H9 (cell line): ENCODE results near the gene CDH13. TPM values are rescaled to one million over a fixed set of nuclear protein-coding genes. Genes with fewer than 3 reads are reported as not detected.

Experiments used
- DNase-seq: peaks from one replicate; pipeline ENCODE4 v3.0.0-alpha.2; 2017
- H2AFZ ChIP-seq: one replicate; pipeline ENCODE4 v1.6.1; 2013; ENCODE audit warnings: mild to moderate bottlenecking, low read length, control low read depth, moderate library complexity
- H2AK5ac ChIP-seq: 2 replicates; pipeline ENCODE4 v1.6.1; 2013; ENCODE audit warnings: low read length, control low read depth, mixed read lengths; ENCODE audit not compliant: insufficient read length
- H2BK120ac ChIP-seq: one replicate; pipeline ENCODE4 v1.6.1; 2013; ENCODE audit warnings: low read depth, mild to moderate bottlenecking, low read length, control low read depth, inconsistent platforms; ENCODE audit not compliant: poor library complexity, severe bottlenecking
- H2BK12ac ChIP-seq: 2 replicates; pipeline ENCODE4 v1.6.1; 2013; ENCODE audit warnings: low read length, control low read depth, mixed read lengths, low read depth; ENCODE audit not compliant: insufficient read length
- H2BK15ac ChIP-seq: 2 replicates; pipeline ENCODE4 v1.6.1; 2013; ENCODE audit warnings: low read depth, low read length, control low read depth
- H2BK20ac ChIP-seq: one replicate; pipeline ENCODE4 v1.6.1; 2013; ENCODE audit warnings: low read depth, mild to moderate bottlenecking, low read length, control low read depth, inconsistent platforms; ENCODE audit not compliant: poor library complexity, severe bottlenecking
- H2BK5ac ChIP-seq: 2 replicates; pipeline ENCODE4 v1.6.1; 2013; ENCODE audit warnings: low read length, control low read depth, mixed read lengths; ENCODE audit not compliant: insufficient read length
- H3K14ac ChIP-seq: 2 replicates; pipeline ENCODE4 v1.6.1; 2013; ENCODE audit warnings: low read length, control low read depth; ENCODE audit not compliant: insufficient read depth
- H3K18ac ChIP-seq: 2 replicates; pipeline ENCODE4 v1.6.1; 2013; ENCODE audit warnings: low read depth, mild to moderate bottlenecking, mixed read lengths, low read length, control low read depth; ENCODE audit not compliant: insufficient read length
- H3K23ac ChIP-seq: 2 replicates; pipeline ENCODE4 v1.6.1; 2013; ENCODE audit warnings: low read length, control low read depth, mixed read lengths, low read depth; ENCODE audit not compliant: insufficient read length
- H3K23me2 ChIP-seq: 2 replicates; pipeline ENCODE4 v1.6.1; 2013; ENCODE audit warnings: low read depth, mild to moderate bottlenecking, mixed read lengths, low read length, control low read depth; ENCODE audit not compliant: insufficient read length, poor library complexity, severe bottlenecking
- H3K27ac ChIP-seq: 2 replicates; pipeline ENCODE4 v1.5.1; 2013; ENCODE audit warnings: low read length, control low read depth, mixed read lengths, low read depth; ENCODE audit not compliant: insufficient read length
- H3K27me3 ChIP-seq: 2 replicates; pipeline ENCODE4 v1.6.1; 2013; ENCODE audit warnings: low read length, control low read depth, inconsistent platforms; ENCODE audit not compliant: insufficient read depth
- H3K4ac ChIP-seq: 2 replicates; pipeline ENCODE4 v1.6.1; 2013; ENCODE audit warnings: low read depth, mild to moderate bottlenecking, control low read depth, inconsistent platforms, low read length, moderate library complexity
- H3K4me1 ChIP-seq: 2 replicates; pipeline ENCODE4 v1.6.1; 2013; ENCODE audit warnings: low read length, control low read depth, inconsistent platforms; ENCODE audit not compliant: insufficient read depth
- H3K4me2 ChIP-seq: 2 replicates; pipeline ENCODE4 v1.6.1; 2013; ENCODE audit warnings: low read length, control low read depth, mixed read lengths; ENCODE audit not compliant: insufficient read length, insufficient read depth
- H3K56ac ChIP-seq: 2 replicates; pipeline ENCODE4 v1.6.1; 2013; ENCODE audit warnings: low read depth, mild to moderate bottlenecking, mixed read lengths, low read length, control low read depth; ENCODE audit not compliant: insufficient read length
- H3K79me1 ChIP-seq: 2 replicates; pipeline ENCODE4 v1.6.1; 2013; ENCODE audit warnings: low read depth, mild to moderate bottlenecking, moderate library complexity, low read length, control low read depth, inconsistent platforms; ENCODE audit not compliant: insufficient read depth, poor library complexity, severe bottlenecking
- H3K79me2 ChIP-seq: 2 replicates; pipeline ENCODE4 v1.6.1; 2013; ENCODE audit warnings: low read length, control low read depth, inconsistent platforms; ENCODE audit not compliant: insufficient read depth
- H3K9ac ChIP-seq: 2 replicates; pipeline ENCODE4 v1.6.1; 2013; ENCODE audit warnings: low read length, control low read depth, mixed read lengths; ENCODE audit not compliant: insufficient read length; ENCODE audit errors: extremely low read depth
- H3K9me3 ChIP-seq: one replicate; pipeline ENCODE4 v1.6.1; 2013; ENCODE audit warnings: low read depth, low read length, inconsistent platforms; ENCODE audit not compliant: control insufficient read depth
- H3T11ph ChIP-seq: one replicate; pipeline ENCODE4 v1.6.1; 2013; ENCODE audit warnings: mild to moderate bottlenecking, low read length, control low read depth, inconsistent platforms
- H4K20me1 ChIP-seq: one replicate; pipeline ENCODE4 v1.6.1; 2013; ENCODE audit not compliant: control insufficient read depth, insufficient read length, insufficient read depth
- H4K5ac ChIP-seq: 2 replicates; pipeline ENCODE4 v1.6.1; 2013; ENCODE audit warnings: low read depth, mild to moderate bottlenecking, mixed read lengths, low read length, control low read depth; ENCODE audit not compliant: insufficient read length
- H4K8ac ChIP-seq: replicated peaks from 2 replicates; pipeline ENCODE4 v1.6.1; 2013; ENCODE audit warnings: low read length, control low read depth, mixed read lengths, low read depth; ENCODE audit not compliant: insufficient read length
- H4K91ac ChIP-seq: 2 replicates; pipeline ENCODE4 v1.6.1; 2013; ENCODE audit warnings: low read depth, mild to moderate bottlenecking, moderate library complexity, mixed read lengths, low read length, control low read depth; ENCODE audit not compliant: insufficient read length
- H3K27ac Mint-ChIP-seq, 3 experiments: 2 replicates in 2 of 3; 3 replicates in 1 of 3; pipeline ENCODE4 v1.8.0; 2020 to 2021; ENCODE audit warnings: mixed read lengths in 3 of 3, mild to moderate bottlenecking in 1 of 3, moderate library complexity in 1 of 3
- H3K27me3 Mint-ChIP-seq: 2 replicates; pipeline ENCODE4 v1.8.0; 2021; ENCODE audit warnings: low read depth, mild to moderate bottlenecking, moderate library complexity, mixed read lengths
- H3K36me3 Mint-ChIP-seq, 3 experiments: 2 replicates in 2 of 3; 3 replicates in 1 of 3; pipeline ENCODE4 v1.8.0; 2020 to 2021; ENCODE audit warnings: low read depth in 3 of 3, mixed read lengths in 3 of 3; ENCODE audit not compliant: insufficient read depth in 1 of 3
- H3K4me1 Mint-ChIP-seq, 2 experiments: 2 replicates each; pipeline ENCODE4 v1.8.0; 2020; ENCODE audit warnings: mixed read lengths in 2 of 2
- H3K4me3 Mint-ChIP-seq, 2 experiments: 2 replicates in 1 of 2; 3 replicates in 1 of 2; pipeline ENCODE4 v1.8.0; 2020 to 2021; ENCODE audit warnings: mild to moderate bottlenecking in 2 of 2, mixed read lengths in 2 of 2, moderate library complexity in 1 of 2
- H3K9me3 Mint-ChIP-seq, 2 experiments: 2 replicates in 1 of 2; 3 replicates in 1 of 2; pipeline ENCODE4 v1.8.0; 2020; ENCODE audit warnings: mild to moderate bottlenecking in 2 of 2, mixed read lengths in 2 of 2, moderate library complexity in 1 of 2
- CTCF ChIP-seq: fragments of 200-600 bp; sonication (generic); conservative IDR thresholded peaks from 3 replicates; pipeline ENCODE4 v1.8.0; 2021; ENCODE audit warnings: antibody characterized with exemption, mild to moderate bottlenecking
- WGBS: extraction: QIAGEN DNeasy Blood & Tissue Kit; methylation state at CpG from one replicate; pipeline ENCODE4 v1.1.7; 2013; ENCODE audit warnings: missing lambda C conversion rate, low lambda C conversion rate, mixed read lengths; ENCODE audit not compliant: insufficient read length; ENCODE audit errors: extremely low coverage; 5-methylcytosine and 5-hydroxymethylcytosine counted together
- total RNA-seq: library from RNA; stranded (reverse); gene quantifications from 2 replicates; pipeline ENCODE4 v1.2.1, GENCODE V29; 2021

CDH13 gene
- total RNA-seq, 1 experiment from 2014 or later: 1.5 TPM

GRCh38 chr16:82783933-82784572 is 157.3 kb downstream of the CDH13 start:
- no peak overlapping the region for H3K56ac ChIP-seq
- no peak overlapping the region for H3K9ac ChIP-seq
- H3K4ac ChIP-seq: no peak overlapping the region
- H3K4me3 Mint-ChIP-seq: no peak overlapping the region
- H3K14ac ChIP-seq: no peak overlapping the region
- no peak overlapping the region for H2BK20ac ChIP-seq
- no peaks in the 10 kb centered on the region for H4K20me1 ChIP-seq
- H3K4me1 Mint-ChIP-seq: peaks cover 19 to 25% of the 10 kb centered on the region in 2 experiments
- no peak for DNase-seq
- no peaks in the 10 kb centered on the region for H3K36me3 Mint-ChIP-seq
- H3K9me3 Mint-ChIP-seq: no peaks in the 10 kb centered on the region
- peaks cover 3% of the 10 kb centered on the region; the same call in 1 of the 2 replicates for H3K4me1 ChIP-seq
- H3K79me1 ChIP-seq: no peaks in the 10 kb centered on the region
- H3K27me3 Mint-ChIP-seq: no peaks in the 10 kb centered on the region
- no peak overlapping the region for H2BK120ac ChIP-seq
- no peaks in the 10 kb centered on the region for H3K27me3 ChIP-seq
- no peak for TF ChIP-seq CTCF
- peak overlapping the region in 1 of 3 experiments; percentile 87; a peak in 1 of 7 replicates for H3K27ac Mint-ChIP-seq
- H3K79me2 ChIP-seq: no peaks in the 10 kb centered on the region
- no peak overlapping the region for H3K4me2 ChIP-seq
- no peak overlapping the region for H3K27ac ChIP-seq
- no peak overlapping the region for H2BK12ac ChIP-seq
- peak overlapping the region; percentile 11 for H3K18ac ChIP-seq
- no peak overlapping the region for H4K8ac ChIP-seq
- no peak overlapping the region for H2BK15ac ChIP-seq
- H2AFZ ChIP-seq: no peak overlapping the region
- H3K23me2 ChIP-seq: no peaks in the 10 kb centered on the region
- no peak overlapping the region for H3T11ph ChIP-seq
- no peak overlapping the region for H2AK5ac ChIP-seq
- H3K9me3 ChIP-seq: no peaks in the 10 kb centered on the region
- H4K5ac ChIP-seq: no peak overlapping the region
- no peak overlapping the region for H3K23ac ChIP-seq
- no peak overlapping the region for H4K91ac ChIP-seq
- no CpG with 5 or more reads among the region's 8 CpGs for WGBS
- H2BK5ac ChIP-seq: no peak overlapping the region
